ENCODE data around the gene GAL3ST2.
"Not testable (repeated sequence)": the region's sequence is repeated elsewhere in the genome, so short reads cannot be mapped to it uniquely, and the experiment has no call there.

Gene GAL3ST2

GRCh38 chr2:241769819-241770184 is 6.8 kb upstream of the GAL3ST2 start:
- DNase-seq = no peak

GRCh38 chr2:241770185-241770935 is 6.3 kb upstream of the GAL3ST2 start:
- DNase-seq = no peak

- no peak for DNase-seq
These were observed 5.7 kb upstream of the GAL3ST2 start for GRCh38 chr2:241770936-241771285.

- DNase-seq = no peak
These were observed 5.1 kb upstream of the GAL3ST2 start for GRCh38 chr2:241771286-241772062.

- DNase-seq = no peak
These were observed 4.5 kb upstream of the GAL3ST2 start for GRCh38 chr2:241772063-241772499.

- DNase-seq = no peak
These were observed 2.9 kb upstream of the GAL3ST2 start for GRCh38 chr2:241773511-241774418.

- no peak for DNase-seq
These were observed 2.0 kb upstream of the GAL3ST2 start for GRCh38 chr2:241774419-241775222.

GRCh38 chr2:241775223-241776177 is 1.1 kb upstream of the GAL3ST2 start:
- no peak for DNase-seq

- DNase-seq = no peak
These were observed 606 bp downstream of the GAL3ST2 start for GRCh38 chr2:241777170-241777685.

GRCh38 chr2:241777686-241778627 is 1.3 kb downstream of the GAL3ST2 start:
- DNase-seq = no peak

GRCh38 chr2:241780939-241781569 is 4.4 kb downstream of the GAL3ST2 start:
- no peak for DNase-seq

- DNase-seq = not testable (repeated sequence)
These were observed 5.4 kb downstream of the GAL3ST2 start for GRCh38 chr2:241782053-241782452.

- DNase-seq = no peak
These were observed 11.5 kb downstream of the GAL3ST2 start for GRCh38 chr2:241788135-241788534.

GRCh38 chr2:241788572-241788971 is 11.9 kb downstream of the GAL3ST2 start:
- DNase-seq = no peak

- DNase-seq = not testable (repeated sequence)
These were observed 14.8 kb downstream of the GAL3ST2 start for GRCh38 chr2:241791385-241791784.

- DNase-seq = no peak
These were observed 16.8 kb downstream of the GAL3ST2 start for GRCh38 chr2:241793385-241793784.

GRCh38 chr2:241794250-241794823 is 17.7 kb downstream of the GAL3ST2 start:
- DNase-seq = no peak

GRCh38 chr2:241795021-241795999 is 18.7 kb downstream of the GAL3ST2 start:
- DNase-seq = no peak

Data from AML-193 (cell line).